Tibial artery (tissue), 4 donors: ENCODE data around the gene F12.

Experiments used
- DNase-seq, 2 donors: peaks; one replicate each; pipeline ENCODE4 v3.0.0-alpha.2; 2019
- H3K27ac ChIP-seq, 2 donors: fragments of 200-600 bp; sonication (generic) in 1 of 2; 1 replicate in 1 of 2; 2 replicates in 1 of 2; pipeline ENCODE4 v1.5.1; 2018 to 2019; ENCODE audit warnings: mild to moderate bottlenecking in 1 of 2
- H3K27me3 ChIP-seq, 2 donors: fragments of 200-600 bp; sonication (generic) in 1 of 2; one replicate each; pipeline versions ENCODE4 v1.5.1 to v1.6.0; 2016 to 2019
- H3K36me3 ChIP-seq, 3 donors: fragments of 200-600 bp; sonication (generic) in 2 of 3; one replicate each; pipeline ENCODE4 v1.5.1; 2016 to 2019; ENCODE audit warnings: mild to moderate bottlenecking in 2 of 3
- H3K4me1 ChIP-seq, 4 donors: fragments of 200-600 bp; sonication (generic) in 2 of 4; 1 replicate in 3 of 4; 2 replicates in 1 of 4; pipeline ENCODE4 v1.5.1; 2016 to 2019
- H3K4me3 ChIP-seq, 2 donors: fragments of 200-600 bp; sonication (generic) in 1 of 2; 1 replicate in 1 of 2; 2 replicates in 1 of 2; pipeline ENCODE4 v1.5.1; 2018 to 2019; ENCODE audit warnings: mild to moderate bottlenecking in 2 of 2
- H3K9me3 ChIP-seq, 3 donors: fragments of 200-600 bp; sonication (generic) in 1 of 3; one replicate each; pipeline ENCODE4 v1.5.1; 2016 to 2019
- intact Hi-C: fragments of 100-400 bp; cut with DNase I; formaldehyde crosslinking; loops from one replicate; pipeline ENCODE4 v1.15.0; 2023; ENCODE audit warnings: low total_unique reads
- TF ChIP-seq, protein P1 (sequence below), 2 experiments: fragments of 200-600 bp in 1 of 2; fragments of 450-650 bp in 1 of 2; IDR thresholded peaks; one replicate each; pipeline ENCODE4 v1.5.1; 2017 to 2019; ENCODE audit warnings: antibody characterized with exemption in 2 of 2, mild to moderate bottlenecking in 1 of 2, moderate library complexity in 1 of 2

Gene F12

DNA sequence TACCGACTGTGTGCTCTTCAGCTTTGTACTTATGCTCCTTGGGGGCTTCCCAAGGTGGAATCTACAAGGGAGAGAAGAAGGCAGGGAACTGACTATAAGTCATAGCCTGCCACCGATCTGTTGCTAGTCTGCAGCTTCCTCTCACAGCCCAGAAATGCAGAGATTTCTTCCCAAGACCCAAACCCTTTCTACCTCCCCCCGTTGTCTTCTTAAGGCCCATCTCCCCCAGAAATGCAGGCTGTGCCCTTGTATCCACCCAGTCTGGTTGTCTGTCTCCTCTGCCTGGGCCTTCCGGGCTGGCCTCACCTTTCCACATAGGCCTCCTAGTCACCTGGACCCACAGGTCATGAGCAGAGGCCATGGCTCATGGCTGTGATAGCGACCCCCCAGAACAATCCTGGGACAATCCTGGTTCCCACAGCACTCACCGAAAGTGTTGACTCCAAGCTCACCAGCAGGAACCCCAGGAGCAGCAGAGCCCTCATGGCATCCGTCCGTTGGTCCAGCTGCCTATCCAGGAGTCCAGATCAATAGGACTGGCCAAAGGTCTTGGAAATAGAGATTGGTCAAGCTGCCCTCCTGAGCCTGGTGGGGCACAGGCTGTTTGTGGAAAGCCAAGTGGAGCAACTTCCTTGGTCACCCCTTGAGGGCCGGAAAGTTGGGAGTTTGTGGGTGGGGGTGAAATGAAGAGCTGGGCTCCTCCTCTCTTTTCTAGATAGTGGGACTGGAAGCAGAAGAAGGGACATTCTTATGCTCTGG is at the start of gene F12:
Gene F12, minus strand, starts transcription at position 522 of the 759 bp plus-strand sequence. Its CDS starts 37 bp downstream, at position 485.
- no peak for DNase-seq
- intact Hi-C loops, result no loop called here

DNA sequence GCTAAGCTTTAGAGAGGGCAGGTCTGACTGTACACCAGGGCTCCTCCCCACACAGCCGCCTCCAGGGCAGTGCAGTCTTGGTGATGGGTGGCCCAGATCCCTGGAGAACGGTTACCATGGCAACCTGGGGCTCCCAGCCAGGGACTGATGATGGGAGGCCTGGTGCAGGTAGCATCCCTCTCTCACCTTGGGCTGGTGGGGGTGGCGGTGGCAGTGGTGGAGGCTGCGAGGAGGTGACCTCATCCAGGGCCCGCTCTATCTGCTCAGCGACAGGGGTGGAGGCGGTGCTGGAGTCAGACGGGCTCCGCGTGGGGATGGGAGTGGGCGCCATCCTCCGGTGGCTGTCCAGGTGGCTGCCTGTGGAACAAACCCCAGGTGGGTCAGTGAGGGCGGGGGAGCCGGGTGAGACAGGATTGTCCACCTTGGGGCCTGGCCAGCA is 49.6 kb upstream of the F12 start:
- peaks cover 0 to 33% (median 30%) of the 10 kb centered on the region in 3 donors for H3K36me3 ChIP-seq
- H3K27ac ChIP-seq, result no peak overlapping the region

More for the DNA sequence above, at the start of gene F12:
- H3K9me3 ChIP-seq, result no peaks in the 10 kb centered on the region
- H3K27me3 ChIP-seq, result peaks cover 0 to 14% of the 10 kb centered on the region in 2 donors
- H3K4me3 ChIP-seq, result no peak within 1 kb of the TSS
- no peak within 1 kb of the TSS for H3K27ac ChIP-seq
- H3K4me1 ChIP-seq, result peaks cover 0 to 8% (median 5%) of the 10 kb centered on the region in 4 donors
- TF ChIP-seq, protein P1, sequence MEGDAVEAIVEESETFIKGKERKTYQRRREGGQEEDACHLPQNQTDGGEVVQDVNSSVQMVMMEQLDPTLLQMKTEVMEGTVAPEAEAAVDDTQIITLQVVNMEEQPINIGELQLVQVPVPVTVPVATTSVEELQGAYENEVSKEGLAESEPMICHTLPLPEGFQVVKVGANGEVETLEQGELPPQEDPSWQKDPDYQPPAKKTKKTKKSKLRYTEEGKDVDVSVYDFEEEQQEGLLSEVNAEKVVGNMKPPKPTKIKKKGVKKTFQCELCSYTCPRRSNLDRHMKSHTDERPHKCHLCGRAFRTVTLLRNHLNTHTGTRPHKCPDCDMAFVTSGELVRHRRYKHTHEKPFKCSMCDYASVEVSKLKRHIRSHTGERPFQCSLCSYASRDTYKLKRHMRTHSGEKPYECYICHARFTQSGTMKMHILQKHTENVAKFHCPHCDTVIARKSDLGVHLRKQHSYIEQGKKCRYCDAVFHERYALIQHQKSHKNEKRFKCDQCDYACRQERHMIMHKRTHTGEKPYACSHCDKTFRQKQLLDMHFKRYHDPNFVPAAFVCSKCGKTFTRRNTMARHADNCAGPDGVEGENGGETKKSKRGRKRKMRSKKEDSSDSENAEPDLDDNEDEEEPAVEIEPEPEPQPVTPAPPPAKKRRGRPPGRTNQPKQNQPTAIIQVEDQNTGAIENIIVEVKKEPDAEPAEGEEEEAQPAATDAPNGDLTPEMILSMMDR (IDR thresholded peaks at IDR 0.05), result no peak
- H3K36me3 ChIP-seq, result no peaks in the 10 kb centered on the region

DNA sequence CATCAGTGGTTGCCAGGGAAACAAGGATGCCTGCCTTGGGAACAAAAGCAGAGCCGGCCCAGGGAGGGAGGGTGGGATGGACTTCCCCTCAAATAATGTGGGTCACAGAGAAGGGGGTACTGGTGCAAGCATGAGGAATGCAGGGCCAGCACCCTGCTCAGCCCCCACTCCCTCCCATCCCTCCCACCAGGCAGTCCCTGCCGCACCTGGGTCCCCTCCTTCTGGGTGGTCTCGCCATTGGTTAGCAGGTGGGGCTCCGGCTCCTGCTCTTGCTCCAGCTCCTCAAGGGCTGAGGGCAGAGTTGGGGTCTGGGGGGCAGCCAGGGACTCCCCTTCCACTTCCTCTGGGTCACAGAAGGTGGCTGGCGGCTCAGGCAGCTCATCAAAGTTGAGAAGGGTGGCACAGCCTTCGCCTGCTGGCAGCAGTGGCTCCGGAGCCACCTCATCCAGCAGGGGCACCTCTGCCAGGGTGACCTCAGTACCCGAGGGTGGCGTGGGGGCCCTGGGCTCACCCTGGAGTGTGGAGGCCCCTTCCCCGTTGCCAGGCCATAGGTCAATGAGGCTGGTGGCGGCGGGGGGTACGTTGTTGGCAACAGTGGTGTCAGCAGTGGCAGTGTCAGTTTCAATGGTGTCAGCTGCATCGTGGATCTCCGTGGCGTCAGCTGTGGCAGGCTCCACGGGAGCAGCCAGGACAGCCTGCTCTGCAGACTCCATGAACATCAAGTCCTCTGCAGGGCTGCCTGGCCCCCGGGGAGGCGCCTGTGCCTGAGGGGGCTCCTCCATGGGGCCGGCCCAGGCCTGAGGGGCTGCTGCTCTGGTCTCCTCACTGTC is 48.7 kb upstream of the F12 start:
- no peaks in the 10 kb centered on the region for H3K9me3 ChIP-seq
- intact Hi-C loops, result loop anchor here (2.0 kb wide), 1 partner anchor 35 kb away; no protein-coding TSS in a partner anchor
- H3K4me1 ChIP-seq, result peaks cover 0 to 45% (median 31%) of the 10 kb centered on the region in 4 donors
- peaks cover 0 to 33% (median 30%) of the 10 kb centered on the region in 3 donors for H3K36me3 ChIP-seq
- H3K27me3 ChIP-seq, result peaks cover 0 to under 1% of the 10 kb centered on the region in 2 donors
- no peak for DNase-seq
- TF ChIP-seq, protein P1 (IDR thresholded peaks at IDR 0.05), result no peak
- peak overlapping the region; percentile 62 to 79 for H3K27ac ChIP-seq
- H3K4me3 ChIP-seq, result no peak overlapping the region

More for the DNA sequence above, 49.6 kb upstream of the F12 start:
- TF ChIP-seq, protein P1 (IDR thresholded peaks at IDR 0.05), result no peak
- H3K9me3 ChIP-seq, result no peaks in the 10 kb centered on the region
- peaks cover 0 to 38% (median 29%) of the 10 kb centered on the region in 4 donors for H3K4me1 ChIP-seq
- H3K27me3 ChIP-seq, result no peaks in the 10 kb centered on the region
- DNase-seq, result no peak
- no peak overlapping the region for H3K4me3 ChIP-seq
- intact Hi-C loops, result no loop called here

DNA sequence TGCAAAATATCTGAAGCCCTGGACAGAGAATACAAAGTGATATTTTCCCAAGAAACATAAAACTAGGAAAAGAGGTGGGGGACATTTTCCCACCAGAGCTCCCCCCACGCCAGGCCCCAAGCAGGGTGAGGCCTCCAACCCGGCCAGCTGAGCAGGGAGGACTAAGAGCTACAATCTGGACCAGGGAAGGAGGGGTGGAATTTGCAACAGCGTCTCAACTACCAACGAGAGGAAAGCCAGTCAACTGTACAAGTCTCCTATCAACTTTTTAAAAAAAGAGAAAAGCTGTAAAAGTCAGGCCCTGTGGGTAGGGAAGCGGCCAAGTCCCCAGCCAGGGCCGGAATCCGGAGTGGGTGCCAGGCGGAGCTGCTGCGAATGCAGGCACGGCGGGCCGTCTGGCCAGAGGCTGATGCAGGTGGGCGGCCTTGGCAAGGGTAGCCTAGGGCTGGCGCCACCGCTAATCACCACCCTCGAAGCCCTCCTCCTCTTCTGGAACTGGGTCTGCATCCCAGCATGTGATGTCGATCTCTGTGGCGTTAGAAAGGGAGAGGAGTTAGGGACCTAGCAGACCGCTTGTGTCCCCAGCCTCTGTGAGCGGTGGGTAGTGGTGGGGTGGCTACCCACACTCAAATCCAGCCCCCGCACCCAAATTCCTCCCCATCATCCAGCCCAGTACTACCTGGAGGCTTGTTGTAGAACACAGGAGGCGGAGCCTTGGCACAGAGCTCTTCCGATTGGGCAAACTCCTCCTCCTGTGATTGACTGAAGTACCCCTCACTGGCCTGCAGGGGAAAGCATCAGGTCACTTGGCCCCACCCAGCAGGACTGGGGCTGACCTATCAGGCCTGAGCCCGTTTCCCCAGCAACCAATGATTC is 47.9 kb upstream of the F12 start:
- Histone ChIP-seq H3K36me3 (peaks cover 0 to 30% (median 30%) of the 10 kb centered on the region in 3 donors), H3K4me3 (no peak overlapping the region), H3K9me3 (no peaks in the 10 kb centered on the region), H3K27me3 (peaks cover 0 to 10% of the 10 kb centered on the region in 2 donors), H3K27ac (peak overlapping the region; percentile 62 to 79), H3K4me1 (peaks cover 0 to 45% (median 31%) of the 10 kb centered on the region in 4 donors)
- TF ChIP-seq, protein P1 (IDR thresholded peaks at IDR 0.05), result peak; percentile 86 to 92
- peak; percentile 90 to 94 for DNase-seq
- intact Hi-C loops, result loop anchor here (2.0 kb wide), 1 partner anchor 36 kb away; no protein-coding TSS in a partner anchor

DNA sequence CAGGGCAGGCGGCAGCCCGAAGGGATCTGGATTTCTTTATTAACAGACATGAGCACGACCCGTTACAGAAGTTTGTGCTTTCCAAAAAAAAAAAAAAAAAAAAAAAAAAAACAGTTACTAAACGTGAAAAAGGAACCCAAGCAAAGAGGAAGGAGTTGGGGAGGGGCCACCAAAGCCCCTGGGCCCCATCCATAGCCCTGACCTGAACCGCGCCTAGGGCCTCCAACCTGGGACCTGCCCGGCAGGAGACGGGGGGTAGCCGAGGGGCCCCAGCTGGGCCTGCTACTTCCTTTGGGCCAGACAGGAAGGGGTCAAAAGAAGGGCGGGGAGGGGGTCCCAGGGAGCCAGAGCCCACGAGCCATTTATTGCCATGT is 47.2 kb upstream of the F12 start:
- Histone ChIP-seq H3K4me3 (no peak overlapping the region), H3K4me1 (peaks cover 0 to 45% (median 31%) of the 10 kb centered on the region in 4 donors), H3K27me3 (peaks cover 0 to 16% of the 10 kb centered on the region in 2 donors), H3K36me3 (peaks cover 0 to 30% (median 27%) of the 10 kb centered on the region in 3 donors), H3K9me3 (no peaks in the 10 kb centered on the region), H3K27ac (peak overlapping the region; percentile 62 to 79)
- TF ChIP-seq, protein P1 (IDR thresholded peaks at IDR 0.05), result no peak
- intact Hi-C loops, result loop anchor here (2.0 kb wide), 1 partner anchor 36 kb away; no protein-coding TSS in a partner anchor
- no peak for DNase-seq
